HEK293 (cell line): ENCODE data around the gene GRID2.

ENCODE experiments used
- CTCF ChIA-PET: fragments of 350-600 bp; formaldehyde crosslinking; extraction: SDS; loops from one replicate; lab custom pipeline; 2021; ENCODE audit warnings: antibody characterized with exemption; lab: Yijun Ruan, JAX
- POLR2A ChIA-PET: fragments of 300-600 bp; formaldehyde crosslinking; extraction: SDS; loops from one replicate; lab custom pipeline; 2020; ENCODE audit warnings: antibody characterized with exemption, inconsistent platforms; lab: Yijun Ruan, JAX
- H3K27ac ChIP-seq: fragments of 200-500 bp; sonication (Bioruptor generic); 2 replicates; pipeline ENCODE4 v1.5.1; 2014; ENCODE audit warnings: low read depth, low read length, control low read depth, inconsistent platforms; ENCODE audit errors: extremely low read depth
- H3K36me3 ChIP-seq, 2 experiments: fragments of 200-500 bp in 1 of 2; sonication (Bioruptor generic) in 1 of 2; 1 replicate in 1 of 2; 2 replicates in 1 of 2; pipeline ENCODE4 v1.5.1; 2014 to 2017; ENCODE audit warnings: inconsistent platforms in 2 of 2, low read length in 2 of 2; ENCODE audit not compliant: control insufficient read depth in 2 of 2, insufficient read depth in 1 of 2
- H3K4me1 ChIP-seq: fragments of 200-500 bp; sonication (Bioruptor generic); 2 replicates; pipeline ENCODE4 v1.5.1; 2014; ENCODE audit warnings: mild to moderate bottlenecking, low read length, inconsistent platforms; ENCODE audit not compliant: control insufficient read depth, insufficient read depth
- H3K4me3 ChIP-seq: 2 replicates; pipeline ENCODE4 v1.5.1; 2011; ENCODE audit warnings: low read depth, mild to moderate bottlenecking, control low read depth, low read length, moderate library complexity
- H3K9me3 ChIP-seq: fragments of 200-500 bp; sonication (Bioruptor generic); 2 replicates; pipeline ENCODE4 v1.5.1; 2014; ENCODE audit warnings: low read depth, low read length, inconsistent platforms; ENCODE audit not compliant: control insufficient read depth, insufficient read depth
- AEBP2 ChIP-seq: fragments of 450-650 bp; formaldehyde crosslinking; IDR thresholded peaks from 2 replicates; pipeline ENCODE4 v1.5.1; 2016; ENCODE audit warnings: missing biosample characterization, missing genetic modification characterization, borderline replicate concordance
- BCL6B ChIP-seq: fragments of 450-650 bp; formaldehyde crosslinking; IDR thresholded peaks from 2 replicates; pipeline ENCODE4 v1.5.1; 2017; ENCODE audit warnings: missing biosample characterization, missing genetic modification characterization
- ELK4 ChIP-seq: IDR thresholded peaks from 2 replicates; pipeline ENCODE4 v1.6.1; 2011; ENCODE audit warnings: mild to moderate bottlenecking, low read depth, low read length, borderline replicate concordance
- GLI4 ChIP-seq: fragments of 450-650 bp; formaldehyde crosslinking; IDR thresholded peaks from 2 replicates; pipeline ENCODE4 v1.5.1; 2016; ENCODE audit warnings: missing biosample characterization, missing genetic modification characterization
- KLF7 ChIP-seq: fragments of 450-650 bp; formaldehyde crosslinking; IDR thresholded peaks from 2 replicates; pipeline ENCODE4 v1.5.1; 2016; ENCODE audit warnings: missing biosample characterization, missing genetic modification characterization, borderline replicate concordance
- OVOL3 ChIP-seq: fragments of 450-650 bp; formaldehyde crosslinking; IDR thresholded peaks from 2 replicates; pipeline ENCODE4 v1.5.1; 2016; ENCODE audit warnings: missing biosample characterization, missing genetic modification characterization
- PRDM1 ChIP-seq: fragments of 450-650 bp; formaldehyde crosslinking; IDR thresholded peaks from 2 replicates; pipeline ENCODE4; 2016; ENCODE audit warnings: missing biosample characterization, missing genetic modification characterization
- SETDB1 ChIP-seq: IDR thresholded peaks from one replicate; pipeline ENCODE4 v1.6.1; 2017; ENCODE audit warnings: mild to moderate bottlenecking, low read length, moderate library complexity, mixed read lengths; ENCODE audit not compliant: insufficient read length
- TCF7L2 ChIP-seq: IDR thresholded peaks from 2 replicates; pipeline ENCODE4 v1.6.1; 2011; ENCODE audit warnings: low read depth, mild to moderate bottlenecking, inconsistent platforms, low read length, moderate library complexity, borderline replicate concordance
- YY2 ChIP-seq: fragments of 450-650 bp; formaldehyde crosslinking; IDR thresholded peaks from 2 replicates; pipeline ENCODE4 v1.5.1; 2016; ENCODE audit warnings: missing biosample characterization, missing genetic modification characterization
- ZBTB10 ChIP-seq: fragments of 450-650 bp; formaldehyde crosslinking; IDR thresholded peaks from 2 replicates; pipeline ENCODE4 v1.5.1; 2016; ENCODE audit warnings: missing biosample characterization, missing genetic modification characterization
- ZBTB21 ChIP-seq: fragments of 450-650 bp; formaldehyde crosslinking; IDR thresholded peaks from 2 replicates; pipeline ENCODE4 v1.5.1; 2017; ENCODE audit warnings: missing biosample characterization, missing genetic modification characterization
- ZNF19 ChIP-seq: fragments of 450-650 bp; formaldehyde crosslinking; IDR thresholded peaks from 2 replicates; pipeline ENCODE4; 2016; ENCODE audit warnings: missing biosample characterization, missing genetic modification characterization, low read depth
- ZNF202 ChIP-seq: fragments of 450-650 bp; formaldehyde crosslinking; IDR thresholded peaks from 2 replicates; pipeline ENCODE4 v1.5.1; 2016; ENCODE audit warnings: missing biosample characterization, missing genetic modification characterization, borderline replicate concordance
- ZNF449 ChIP-seq: fragments of 450-650 bp; formaldehyde crosslinking; IDR thresholded peaks from 2 replicates; pipeline ENCODE4 v1.5.1; 2017; ENCODE audit warnings: missing biosample characterization, mild to moderate bottlenecking, missing genetic modification characterization, moderate library complexity
- ZNF654 ChIP-seq: fragments of 450-650 bp; formaldehyde crosslinking; IDR thresholded peaks from 2 replicates; pipeline ENCODE4 v1.5.1; 2016; ENCODE audit warnings: low read depth, missing biosample characterization, missing genetic modification characterization
- ZNF692 ChIP-seq: fragments of 450-650 bp; formaldehyde crosslinking; IDR thresholded peaks from 2 replicates; pipeline ENCODE4 v1.5.1; 2016; ENCODE audit warnings: missing biosample characterization, missing genetic modification characterization
- ZNF701 ChIP-seq: fragments of 450-650 bp; formaldehyde crosslinking; IDR thresholded peaks from 2 replicates; pipeline ENCODE4 v1.5.1; 2016; ENCODE audit warnings: missing biosample characterization, missing genetic modification characterization
- ZNF704 ChIP-seq: fragments of 450-650 bp; formaldehyde crosslinking; IDR thresholded peaks from 2 replicates; pipeline ENCODE4 v1.5.1; 2016; ENCODE audit warnings: missing biosample characterization, missing genetic modification characterization
- ZSCAN30 ChIP-seq: fragments of 450-650 bp; IDR thresholded peaks from 2 replicates; pipeline ENCODE4 v1.5.1; 2018; ENCODE audit warnings: missing biosample characterization, mild to moderate bottlenecking, missing genetic modification characterization, moderate library complexity

GRID2 gene

GRCh38 chr4:93348896-93349295 is 1045.1 kb downstream of the GRID2 start (continued):
- TF ChIP-seq ZNF449 (no peak), BCL6B (tag by site-specific recombination) (no peak)
- TF ChIP-seq, all 188 proteins: peak for 0

GRCh38 chr4:93351846-93352245 is 1048.1 kb downstream of the GRID2 start:
- no peak for TF ChIP-seq ZNF692 (tag by site-specific recombination)
- TF ChIP-seq ZBTB10 (tag by site-specific recombination): no peak
- TF ChIP-seq ZSCAN30 (tag by site-specific recombination): no peak
- TF ChIP-seq ZNF701: no peak
- no peak for TF ChIP-seq AEBP2
- no peak for TF ChIP-seq KLF7 (tag by site-specific recombination)
- no peak for TF ChIP-seq ZNF202 (tag by site-specific recombination)
- TF ChIP-seq ZNF19: no peak
- TF ChIP-seq GLI4 (tag by site-specific recombination): no peak
- no peak for TF ChIP-seq PRDM1 (tag by site-specific recombination)
- ChIA-PET CTCF (no interaction called here), POLR2A (no interaction called here)
- Histone ChIP-seq H3K27ac (no peak overlapping the region), H3K36me3 (no peaks in the 10 kb centered on the region), H3K4me1 (no peaks in the 10 kb centered on the region), H3K9me3 (no peaks in the 10 kb centered on the region), H3K4me3 (no peak overlapping the region)

- Histone ChIP-seq H3K4me3 (no peak overlapping the region), H3K27ac (no peak overlapping the region), H3K4me1 (no peaks in the 10 kb centered on the region), H3K36me3 (no peaks in the 10 kb centered on the region), H3K9me3 (no peaks in the 10 kb centered on the region)
- ChIA-PET CTCF (no interaction called here), POLR2A (no interaction called here)
- TF ChIP-seq OVOL3 (tag by site-specific recombination) (no peak), ZNF704 (tag by site-specific recombination) (no peak), ELK4 (no peak), SETDB1 (no peak), ZNF449 (no peak), ZBTB21 (tag by site-specific recombination) (no peak), TCF7L2 (no peak), ZNF654 (tag by site-specific recombination) (no peak), YY2 (no peak)
Observed at GRCh38 chr4:93355411-93355810, 1051.6 kb downstream of the GRID2 start.
